HepG2 (cell line): ENCODE results near the gene GSC2. TPM values are rescaled to one million over a fixed set of nuclear protein-coding genes. Genes with fewer than 3 reads are reported as not detected.

Experiments
- ARID5B ChIP-seq: IDR thresholded peaks from 2 replicates; pipeline ENCODE4 v1.4.0; 2020; ENCODE audit warnings: mild to moderate bottlenecking, missing genetic modification reagents
- NFE2L2 ChIP-seq: fragments of 150-350 bp; IDR thresholded peaks from 2 replicates; pipeline ENCODE4 v1.6.1; 2014; ENCODE audit warnings: low read length
- NR2F1 ChIP-seq, 2 experiments: fragments of 450-650 bp in 1 of 2; formaldehyde crosslinking in 1 of 2; IDR thresholded peaks; 2 replicates each; pipeline versions ENCODE4 v1.5.0 to v1.6.1; 2016 to 2020; ENCODE audit warnings: mild to moderate bottlenecking in 1 of 2, missing compliant biosample characterization in 1 of 2, missing genetic modification reagents in 1 of 2, moderate library complexity in 1 of 2
- SMC3 ChIP-seq: IDR thresholded peaks from 2 replicates; pipeline ENCODE4 v1.6.1; 2011; ENCODE audit warnings: low read length, improper control_type of control experiment
- SP140L ChIP-seq: sonication (generic); formaldehyde crosslinking; IDR thresholded peaks from 2 replicates; pipeline ENCODE4 v1.4.0; 2020; ENCODE audit warnings: missing genetic modification reagents, borderline replicate concordance
- TARDBP ChIP-seq: sonication (generic); formaldehyde crosslinking; IDR thresholded peaks from 2 replicates; pipeline ENCODE4 v1.8.0; 2022; ENCODE audit warnings: mild to moderate bottlenecking, missing genetic modification reagents
- TCF7 ChIP-seq: sonication (generic); IDR thresholded peaks from 2 replicates; pipeline ENCODE4 v1.6.1; 2016; ENCODE audit warnings: antibody characterized with exemption, low read depth
- TERF1 ChIP-seq: sonication (generic); formaldehyde crosslinking; IDR thresholded peaks from 2 replicates; pipeline ENCODE4 v1.8.0; 2022; ENCODE audit warnings: mild to moderate bottlenecking, missing genetic modification reagents, moderate library complexity
- TFE3 ChIP-seq: IDR thresholded peaks from 2 replicates; pipeline ENCODE4 v1.6.1; 2016
- ZBTB25 ChIP-seq: IDR thresholded peaks from 2 replicates; pipeline ENCODE4 v1.6.1; 2018; ENCODE audit warnings: missing genetic modification reagents
- ZBTB38 ChIP-seq: sonication (generic); formaldehyde crosslinking; IDR thresholded peaks from 2 replicates; pipeline ENCODE4 v1.5.1; 2020; ENCODE audit warnings: mild to moderate bottlenecking, missing genetic modification reagents
- ZNF335 ChIP-seq: sonication (generic); formaldehyde crosslinking; IDR thresholded peaks from 2 replicates; pipeline ENCODE4 v1.4.0; 2020; ENCODE audit warnings: missing genetic modification reagents
- ZNF556 ChIP-seq: sonication (generic); formaldehyde crosslinking; IDR thresholded peaks from 2 replicates; pipeline ENCODE4 v1.4.0; 2020; ENCODE audit warnings: mild to moderate bottlenecking, missing genetic modification reagents, borderline replicate concordance
- ZNF609 ChIP-seq: sonication (generic); formaldehyde crosslinking; IDR thresholded peaks from 2 replicates; pipeline ENCODE4 v1.4.0; 2020; ENCODE audit warnings: mild to moderate bottlenecking, missing genetic modification reagents, borderline replicate concordance
- ZNF720 ChIP-seq: sonication (generic); formaldehyde crosslinking; IDR thresholded peaks from 2 replicates; pipeline ENCODE4 v1.4.0; 2020; ENCODE audit warnings: missing genetic modification reagents
- ZNF740 ChIP-seq: sonication (generic); formaldehyde crosslinking; IDR thresholded peaks from 2 replicates; pipeline ENCODE4 v1.4.0; 2020; ENCODE audit warnings: missing genetic modification reagents
- ZNF816 ChIP-seq: sonication (generic); formaldehyde crosslinking; IDR thresholded peaks from 2 replicates; pipeline ENCODE4 v1.8.0; 2022; ENCODE audit warnings: missing genetic modification reagents, mild to moderate bottlenecking, borderline replicate concordance
- polyA plus RNA-seq, 8 experiments: library from polyadenylated mRNA; depleted of rRNA in 3 of 8; stranded (reverse) in 7 of 8; unstranded in 1 of 8; fragments of >200 nt; fragmentation: Illumina TruSeq in 4 of 8; extraction: Trizol in 4 of 8; gene quantifications; 2 replicates each; pipeline versions ENCODE4 v1.2.1 to v1.2.3, GENCODE V29; 2011 to 2016; ENCODE audit warnings: low read depth in 4 of 8, missing spikeins in 1 of 8, mixed read lengths in 1 of 8; ENCODE audit not compliant: insufficient read depth in 1 of 8
- total RNA-seq, 5 experiments: library from RNA; depleted of rRNA; stranded (reverse); fragments of >200 nt; fragmentation: Illumina TruSeq; extraction: Trizol; gene quantifications; 2 replicates each; pipeline ENCODE4 v1.2.3, GENCODE V29; 2016; ENCODE audit warnings: low read depth in 1 of 5

Gene GSC2
- total and polyA plus RNA-seq, 2 of the 13 experiments (the other 11 are each of a cell fraction or from before 2014, with no cell fraction given) = not detected

- TF ChIP-seq ZNF609 = no peak
- TF ChIP-seq ZNF816 (CRISPR knock-in tag) = no peak
- 0 out of 2 replicates have a peak, but pooled peaks have one; percentile 36 for TF ChIP-seq TARDBP (CRISPR knock-in tag)
- TF ChIP-seq TERF1 = no peak
- TF ChIP-seq SMC3 = no peak
- no peak for TF ChIP-seq ZBTB25 (CRISPR knock-in tag)
- no peak for TF ChIP-seq ZNF556 (CRISPR knock-in tag)
- no peak for TF ChIP-seq NR2F1 (CRISPR knock-in tag; IDR thresholded peaks at IDR 0.05)
- no peak for TF ChIP-seq ZNF335
- no peak for TF ChIP-seq NFE2L2
- TF ChIP-seq TFE3 (CRISPR knock-in tag) = no peak
- TF ChIP-seq SP140L (CRISPR knock-in tag) = no peak
- TF ChIP-seq ZNF740 = no peak
- TF ChIP-seq TCF7 = no peak
- TF ChIP-seq ARID5B (CRISPR knock-in tag) = no peak
- no peak for TF ChIP-seq ZNF720 (CRISPR knock-in tag)
- TF ChIP-seq ZBTB38 (CRISPR knock-in tag) = 0 out of 2 replicates have a peak, but pooled peaks have one; percentile 35
These were observed 25.6 kb upstream of the GSC2 start (continued) for GRCh38 chr22:19175602-19176174.
